ENCODE results near the gene MSRB1. TPM values are rescaled to one million over a fixed set of nuclear protein-coding genes. Genes with fewer than 3 reads are reported as not detected.

The MSRB1 gene
- total and polyA plus RNA-seq, 9 of the 15 experiments (the other 6 are each of a cell fraction or from before 2014, with no cell fraction given), result 5.4 to 33.7 (median 25.7) TPM

DNA sequence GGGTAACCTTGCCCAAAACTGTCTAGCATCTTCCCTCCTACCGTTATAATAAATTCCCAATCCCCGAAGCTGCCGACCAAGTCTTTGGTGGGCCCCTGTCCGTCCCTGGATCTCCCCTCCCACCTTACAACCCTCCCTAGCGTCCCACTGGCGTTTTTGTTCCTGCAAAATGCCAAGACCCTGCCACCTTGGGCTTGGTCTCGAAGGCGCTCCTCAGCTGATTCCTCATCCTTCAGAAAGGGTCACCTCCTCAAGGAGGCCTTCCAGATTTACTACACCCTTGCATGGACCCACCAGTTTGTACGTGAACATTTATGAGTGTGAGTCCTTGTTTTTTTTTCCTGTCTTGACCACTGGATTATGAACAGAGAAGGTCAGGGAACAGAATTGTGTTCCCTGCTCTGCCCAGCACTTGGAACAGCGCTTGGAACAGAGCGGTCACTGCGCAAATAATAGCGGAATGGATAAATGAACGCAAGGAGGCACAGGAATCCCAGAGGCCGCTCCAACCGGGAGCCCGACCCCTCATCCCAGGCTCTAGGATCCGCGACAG lies 40.1 kb upstream of the MSRB1 start (continued):
- TF ChIP-seq MXI1 (IDR thresholded peaks at IDR 0.05; ENCODE audit: low read depth, low read length) (no peak), ZZZ3 (IDR thresholded peaks at IDR 0.05) (no peak), CCAR2 (IDR thresholded peaks at IDR 0.05; ENCODE audit: low read depth, low read length) (no peak), ZNF140 (CRISPR knock-in tag; IDR thresholded peaks at IDR 0.05) (no peak), POLR2A (conservative IDR thresholded peaks at IDR 0.05) (0 out of 2 replicates have a peak, but pooled peaks have one; percentile 43), DDX20 (tag; IDR thresholded peaks at IDR 0.05; ENCODE audit: low read depth) (no peak), MCM3 (IDR thresholded peaks at IDR 0.05) (no peak), TOE1 (IDR thresholded peaks at IDR 0.05; ENCODE audit: borderline replicate concordance) (no peak), TOE1 (CRISPR knock-in tag; IDR thresholded peaks at IDR 0.05; ENCODE audit: borderline replicate concordance, low read depth) (no peak)
- TF ChIP-seq, protein P1, sequence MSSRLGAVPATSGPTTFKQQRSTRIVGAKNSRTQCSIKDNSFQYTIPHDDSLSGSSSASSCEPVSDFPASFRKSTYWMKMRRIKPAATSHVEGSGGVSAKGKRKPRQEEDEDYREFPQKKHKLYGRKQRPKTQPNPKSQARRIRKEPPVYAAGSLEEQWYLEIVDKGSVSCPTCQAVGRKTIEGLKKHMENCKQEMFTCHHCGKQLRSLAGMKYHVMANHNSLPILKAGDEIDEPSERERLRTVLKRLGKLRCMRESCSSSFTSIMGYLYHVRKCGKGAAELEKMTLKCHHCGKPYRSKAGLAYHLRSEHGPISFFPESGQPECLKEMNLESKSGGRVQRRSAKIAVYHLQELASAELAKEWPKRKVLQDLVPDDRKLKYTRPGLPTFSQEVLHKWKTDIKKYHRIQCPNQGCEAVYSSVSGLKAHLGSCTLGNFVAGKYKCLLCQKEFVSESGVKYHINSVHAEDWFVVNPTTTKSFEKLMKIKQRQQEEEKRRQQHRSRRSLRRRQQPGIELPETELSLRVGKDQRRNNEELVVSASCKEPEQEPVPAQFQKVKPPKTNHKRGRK (tag; IDR thresholded peaks at IDR 0.05), result no peak
- TF ChIP-seq, protein P2, sequence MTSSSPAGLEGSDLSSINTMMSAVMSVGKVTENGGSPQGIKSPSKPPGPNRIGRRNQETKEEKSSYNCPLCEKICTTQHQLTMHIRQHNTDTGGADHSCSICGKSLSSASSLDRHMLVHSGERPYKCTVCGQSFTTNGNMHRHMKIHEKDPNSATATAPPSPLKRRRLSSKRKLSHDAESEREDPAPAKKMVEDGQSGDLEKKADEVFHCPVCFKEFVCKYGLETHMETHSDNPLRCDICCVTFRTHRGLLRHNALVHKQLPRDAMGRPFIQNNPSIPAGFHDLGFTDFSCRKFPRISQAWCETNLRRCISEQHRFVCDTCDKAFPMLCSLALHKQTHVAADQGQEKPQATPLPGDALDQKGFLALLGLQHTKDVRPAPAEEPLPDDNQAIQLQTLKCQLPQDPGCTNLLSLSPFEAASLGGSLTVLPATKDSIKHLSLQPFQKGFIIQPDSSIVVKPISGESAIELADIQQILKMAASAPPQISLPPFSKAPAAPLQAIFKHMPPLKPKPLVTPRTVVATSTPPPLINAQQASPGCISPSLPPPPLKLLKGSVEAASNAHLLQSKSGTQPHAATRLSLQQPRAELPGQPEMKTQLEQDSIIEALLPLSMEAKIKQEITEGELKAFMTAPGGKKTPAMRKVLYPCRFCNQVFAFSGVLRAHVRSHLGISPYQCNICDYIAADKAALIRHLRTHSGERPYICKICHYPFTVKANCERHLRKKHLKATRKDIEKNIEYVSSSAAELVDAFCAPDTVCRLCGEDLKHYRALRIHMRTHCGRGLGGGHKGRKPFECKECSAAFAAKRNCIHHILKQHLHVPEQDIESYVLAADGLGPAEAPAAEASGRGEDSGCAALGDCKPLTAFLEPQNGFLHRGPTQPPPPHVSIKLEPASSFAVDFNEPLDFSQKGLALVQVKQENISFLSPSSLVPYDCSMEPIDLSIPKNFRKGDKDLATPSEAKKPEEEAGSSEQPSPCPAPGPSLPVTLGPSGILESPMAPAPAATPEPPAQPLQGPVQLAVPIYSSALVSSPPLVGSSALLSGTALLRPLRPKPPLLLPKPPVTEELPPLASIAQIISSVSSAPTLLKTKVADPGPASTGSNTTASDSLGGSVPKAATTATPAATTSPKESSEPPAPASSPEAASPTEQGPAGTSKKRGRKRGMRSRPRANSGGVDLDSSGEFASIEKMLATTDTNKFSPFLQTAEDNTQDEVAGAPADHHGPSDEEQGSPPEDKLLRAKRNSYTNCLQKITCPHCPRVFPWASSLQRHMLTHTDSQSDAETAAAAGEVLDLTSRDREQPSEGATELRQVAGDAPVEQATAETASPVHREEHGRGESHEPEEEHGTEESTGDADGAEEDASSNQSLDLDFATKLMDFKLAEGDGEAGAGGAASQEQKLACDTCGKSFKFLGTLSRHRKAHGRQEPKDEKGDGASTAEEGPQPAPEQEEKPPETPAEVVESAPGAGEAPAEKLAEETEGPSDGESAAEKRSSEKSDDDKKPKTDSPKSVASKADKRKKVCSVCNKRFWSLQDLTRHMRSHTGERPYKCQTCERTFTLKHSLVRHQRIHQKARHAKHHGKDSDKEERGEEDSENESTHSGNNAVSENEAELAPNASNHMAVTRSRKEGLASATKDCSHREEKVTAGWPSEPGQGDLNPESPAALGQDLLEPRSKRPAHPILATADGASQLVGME (CRISPR knock-in tag; IDR thresholded peaks at IDR 0.05), result no peak
- TF ChIP-seq, protein P3, sequence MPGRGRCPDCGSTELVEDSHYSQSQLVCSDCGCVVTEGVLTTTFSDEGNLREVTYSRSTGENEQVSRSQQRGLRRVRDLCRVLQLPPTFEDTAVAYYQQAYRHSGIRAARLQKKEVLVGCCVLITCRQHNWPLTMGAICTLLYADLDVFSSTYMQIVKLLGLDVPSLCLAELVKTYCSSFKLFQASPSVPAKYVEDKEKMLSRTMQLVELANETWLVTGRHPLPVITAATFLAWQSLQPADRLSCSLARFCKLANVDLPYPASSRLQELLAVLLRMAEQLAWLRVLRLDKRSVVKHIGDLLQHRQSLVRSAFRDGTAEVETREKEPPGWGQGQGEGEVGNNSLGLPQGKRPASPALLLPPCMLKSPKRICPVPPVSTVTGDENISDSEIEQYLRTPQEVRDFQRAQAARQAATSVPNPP (IDR thresholded peaks at IDR 0.05; ENCODE audit: borderline replicate concordance, insufficient read depth, insufficient read length), result no peak
